ENCODE measurements around the gene WWOX.

WWOX gene

GRCh38 chr16:78215222-78215621, 115.8 kb downstream of the WWOX start:
- peaks cover 5% of the 10 kb centered on the region for H3K36me3 Mint-ChIP-seq
- no peaks in the 10 kb centered on the region for H3K4me1 Mint-ChIP-seq
- no peaks in the 10 kb centered on the region for H3K9me3 Mint-ChIP-seq
- H3K4me3 Mint-ChIP-seq, result no peak overlapping the region
- H3K27me3 Mint-ChIP-seq, result no peaks in the 10 kb centered on the region
- H3K27ac Mint-ChIP-seq, result no peak overlapping the region

- Mint-ChIP-seq H3K4me3 (no peak overlapping the region), H3K27ac (no peak overlapping the region), H3K4me1 (no peaks in the 10 kb centered on the region), H3K27me3 (no peaks in the 10 kb centered on the region), H3K36me3 (peaks cover 5% of the 10 kb centered on the region), H3K9me3 (no peaks in the 10 kb centered on the region)
These were observed 116.8 kb downstream of the WWOX start for GRCh38 chr16:78216166-78216745.

GRCh38 chr16:78217276-78217675, 117.8 kb downstream of the WWOX start:
- H3K4me3 Mint-ChIP-seq, result no peak overlapping the region
- H3K27ac Mint-ChIP-seq, result no peak overlapping the region
- no peaks in the 10 kb centered on the region for H3K9me3 Mint-ChIP-seq
- peaks cover 5% of the 10 kb centered on the region for H3K36me3 Mint-ChIP-seq
- no peaks in the 10 kb centered on the region for H3K4me1 Mint-ChIP-seq
- no peaks in the 10 kb centered on the region for H3K27me3 Mint-ChIP-seq

GRCh38 chr16:78218279-78218678, 118.8 kb downstream of the WWOX start:
- H3K4me3 Mint-ChIP-seq, result no peak overlapping the region
- H3K36me3 Mint-ChIP-seq, result peaks cover 5% of the 10 kb centered on the region
- H3K4me1 Mint-ChIP-seq, result no peaks in the 10 kb centered on the region
- no peaks in the 10 kb centered on the region for H3K27me3 Mint-ChIP-seq
- no peak overlapping the region for H3K27ac Mint-ChIP-seq
- no peaks in the 10 kb centered on the region for H3K9me3 Mint-ChIP-seq

GRCh38 chr16:78218856-78219651, 119.6 kb downstream of the WWOX start:
- Mint-ChIP-seq H3K36me3 (peaks cover 5% of the 10 kb centered on the region), H3K4me1 (no peaks in the 10 kb centered on the region), H3K27ac (no peak overlapping the region), H3K9me3 (no peaks in the 10 kb centered on the region), H3K4me3 (no peak overlapping the region), H3K27me3 (no peaks in the 10 kb centered on the region)

- Mint-ChIP-seq H3K9me3 (no peaks in the 10 kb centered on the region), H3K27ac (no peak overlapping the region), H3K36me3 (peaks cover 4% of the 10 kb centered on the region), H3K4me1 (no peaks in the 10 kb centered on the region), H3K27me3 (no peaks in the 10 kb centered on the region), H3K4me3 (no peak overlapping the region)
These were observed 121.1 kb downstream of the WWOX start for GRCh38 chr16:78220571-78220970.

GRCh38 chr16:78221892-78222291, 122.4 kb downstream of the WWOX start:
- no peaks in the 10 kb centered on the region for H3K27me3 Mint-ChIP-seq
- no peaks in the 10 kb centered on the region for H3K9me3 Mint-ChIP-seq
- no peaks in the 10 kb centered on the region for H3K4me1 Mint-ChIP-seq
- H3K36me3 Mint-ChIP-seq, result peaks cover 4% of the 10 kb centered on the region
- H3K4me3 Mint-ChIP-seq, result no peak overlapping the region
- H3K27ac Mint-ChIP-seq, result no peak overlapping the region

GRCh38 chr16:78224342-78224741, 124.9 kb downstream of the WWOX start:
- H3K27ac Mint-ChIP-seq, result no peak overlapping the region
- no peaks in the 10 kb centered on the region for H3K9me3 Mint-ChIP-seq
- no peaks in the 10 kb centered on the region for H3K27me3 Mint-ChIP-seq
- no peaks in the 10 kb centered on the region for H3K36me3 Mint-ChIP-seq
- no peaks in the 10 kb centered on the region for H3K4me1 Mint-ChIP-seq
- H3K4me3 Mint-ChIP-seq, result no peak overlapping the region

GRCh38 chr16:78225919-78226318, 126.5 kb downstream of the WWOX start:
- H3K9me3 Mint-ChIP-seq, result no peaks in the 10 kb centered on the region
- no peaks in the 10 kb centered on the region for H3K36me3 Mint-ChIP-seq
- H3K4me1 Mint-ChIP-seq, result no peaks in the 10 kb centered on the region
- H3K27ac Mint-ChIP-seq, result no peak overlapping the region
- H3K4me3 Mint-ChIP-seq, result no peak overlapping the region
- no peaks in the 10 kb centered on the region for H3K27me3 Mint-ChIP-seq

- Mint-ChIP-seq H3K9me3 (no peaks in the 10 kb centered on the region), H3K36me3 (no peaks in the 10 kb centered on the region), H3K4me3 (no peak overlapping the region), H3K27me3 (no peaks in the 10 kb centered on the region), H3K4me1 (no peaks in the 10 kb centered on the region), H3K27ac (no peak overlapping the region)
These were observed 128.4 kb downstream of the WWOX start for GRCh38 chr16:78227855-78228254.

- Mint-ChIP-seq H3K4me1 (no peaks in the 10 kb centered on the region), H3K4me3 (no peak overlapping the region), H3K36me3 (no peaks in the 10 kb centered on the region), H3K27me3 (no peaks in the 10 kb centered on the region), H3K27ac (no peak overlapping the region), H3K9me3 (no peaks in the 10 kb centered on the region)
These were observed 129.2 kb downstream of the WWOX start for GRCh38 chr16:78228704-78229103.

GRCh38 chr16:78230832-78231231, 131.4 kb downstream of the WWOX start:
- peaks cover 6% of the 10 kb centered on the region for H3K4me1 Mint-ChIP-seq

GRCh38 chr16:78235168-78235800, 135.8 kb downstream of the WWOX start:
- H3K9me3 Mint-ChIP-seq, result no peaks in the 10 kb centered on the region
- H3K4me3 Mint-ChIP-seq, result no peak overlapping the region
- no peak overlapping the region for H3K27ac Mint-ChIP-seq
- H3K36me3 Mint-ChIP-seq, result peaks cover 4% of the 10 kb centered on the region
- peaks cover 6% of the 10 kb centered on the region for H3K4me1 Mint-ChIP-seq
- no peaks in the 10 kb centered on the region for H3K27me3 Mint-ChIP-seq

More at GRCh38 chr16:78230832-78231231, 131.4 kb downstream of the WWOX start:
- H3K27me3 Mint-ChIP-seq, result no peaks in the 10 kb centered on the region
- H3K4me3 Mint-ChIP-seq, result no peak overlapping the region
- no peaks in the 10 kb centered on the region for H3K9me3 Mint-ChIP-seq
- no peaks in the 10 kb centered on the region for H3K36me3 Mint-ChIP-seq
- no peak overlapping the region for H3K27ac Mint-ChIP-seq

GRCh38 chr16:78235876-78236275, 136.4 kb downstream of the WWOX start:
- Mint-ChIP-seq H3K4me3 (no peak overlapping the region), H3K9me3 (no peaks in the 10 kb centered on the region), H3K36me3 (peaks cover 4% of the 10 kb centered on the region)

GRCh38 chr16:78237841-78238240, 138.4 kb downstream of the WWOX start:
- H3K9me3 Mint-ChIP-seq, result no peaks in the 10 kb centered on the region
- no peak overlapping the region for H3K27ac Mint-ChIP-seq
- H3K4me1 Mint-ChIP-seq, result peaks cover 6% of the 10 kb centered on the region

More at GRCh38 chr16:78235876-78236275, 136.4 kb downstream of the WWOX start:
- Mint-ChIP-seq H3K27me3 (no peaks in the 10 kb centered on the region), H3K27ac (no peak overlapping the region), H3K4me1 (peaks cover 6% of the 10 kb centered on the region)

More at GRCh38 chr16:78237841-78238240, 138.4 kb downstream of the WWOX start:
- Mint-ChIP-seq H3K36me3 (peaks cover 4% of the 10 kb centered on the region), H3K27me3 (no peaks in the 10 kb centered on the region), H3K4me3 (no peak overlapping the region)

Measured in activated naive CD4-positive, alpha-beta T cell treated with anti-CD3 and anti-CD28 coated beads, Interleukin-2, amount 50 U/mL, for 24 hours (primary cell).